ENCODE results near the gene ICAM3.
"Not testable (repeated sequence)": the region's sequence is repeated elsewhere in the genome, so short reads cannot be mapped to it uniquely, and the experiment has no call there.

Gene ICAM3

GRCh38 chr19:10363789-10364281, 24.4 kb upstream of the ICAM3 start:
- DNase-seq, result no peak
- Mint-ChIP-seq H3K4me1 (ENCODE audit: low read depth) (peaks cover 5% of the 10 kb centered on the region), H3K27me3 (no peaks in the 10 kb centered on the region), H3K27ac (no peak overlapping the region), H3K9me3 (no peaks in the 10 kb centered on the region), H3K4me3 (no peak overlapping the region), H3K36me3 (ENCODE audit: low read depth) (peaks cover 97% of the 10 kb centered on the region)

GRCh38 chr19:10362259-10362658, 22.8 kb upstream of the ICAM3 start:
- no peak for DNase-seq
- H3K4me1 Mint-ChIP-seq (ENCODE audit: low read depth), result peaks cover 5% of the 10 kb centered on the region
- H3K4me3 Mint-ChIP-seq, result no peak overlapping the region
- no peak overlapping the region for H3K27ac Mint-ChIP-seq
- H3K36me3 Mint-ChIP-seq (ENCODE audit: low read depth), result peaks cover 96% of the 10 kb centered on the region
- H3K27me3 Mint-ChIP-seq, result no peaks in the 10 kb centered on the region
- no peaks in the 10 kb centered on the region for H3K9me3 Mint-ChIP-seq

GRCh38 chr19:10361569-10362011, 22.2 kb upstream of the ICAM3 start:
- peaks cover 5% of the 10 kb centered on the region for H3K4me1 Mint-ChIP-seq (ENCODE audit: low read depth)
- no peaks in the 10 kb centered on the region for H3K27me3 Mint-ChIP-seq
- no peaks in the 10 kb centered on the region for H3K9me3 Mint-ChIP-seq
- no peak overlapping the region for H3K4me3 Mint-ChIP-seq
- no peak for DNase-seq
- no peak overlapping the region for H3K27ac Mint-ChIP-seq
- H3K36me3 Mint-ChIP-seq (ENCODE audit: low read depth), result peaks cover 92% of the 10 kb centered on the region

GRCh38 chr19:10356431-10356830, 17.0 kb upstream of the ICAM3 start:
- H3K27me3 Mint-ChIP-seq, result no peaks in the 10 kb centered on the region
- H3K4me3 Mint-ChIP-seq, result no peak overlapping the region
- H3K27ac Mint-ChIP-seq, result no peak overlapping the region
- no peaks in the 10 kb centered on the region for H3K4me1 Mint-ChIP-seq (ENCODE audit: low read depth)
- H3K36me3 Mint-ChIP-seq (ENCODE audit: low read depth), result peaks cover 88% of the 10 kb centered on the region
- no peak for DNase-seq
- no peaks in the 10 kb centered on the region for H3K9me3 Mint-ChIP-seq

- no peak overlapping the region for H3K27ac Mint-ChIP-seq
- H3K27me3 Mint-ChIP-seq, result no peaks in the 10 kb centered on the region
- H3K4me1 Mint-ChIP-seq (ENCODE audit: low read depth), result no peaks in the 10 kb centered on the region
- H3K9me3 Mint-ChIP-seq, result no peaks in the 10 kb centered on the region
- DNase-seq, result peak; percentile 70
- H3K4me3 Mint-ChIP-seq, result no peak overlapping the region
- peaks cover 81% of the 10 kb centered on the region for H3K36me3 Mint-ChIP-seq (ENCODE audit: low read depth)
Observed at GRCh38 chr19:10353793-10354391, 14.5 kb upstream of the ICAM3 start.

GRCh38 chr19:10352764-10353671, 13.6 kb upstream of the ICAM3 start:
- Mint-ChIP-seq H3K36me3 (ENCODE audit: low read depth) (peaks cover 78% of the 10 kb centered on the region), H3K4me3 (no peak overlapping the region), H3K9me3 (no peaks in the 10 kb centered on the region), H3K27ac (no peak overlapping the region), H3K27me3 (no peaks in the 10 kb centered on the region), H3K4me1 (ENCODE audit: low read depth) (no peaks in the 10 kb centered on the region)
- DNase-seq, result no peak

- H3K27ac Mint-ChIP-seq, result no peak overlapping the region
- H3K4me3 Mint-ChIP-seq, result no peak overlapping the region
- no peaks in the 10 kb centered on the region for H3K27me3 Mint-ChIP-seq
- H3K4me1 Mint-ChIP-seq (ENCODE audit: low read depth), result no peaks in the 10 kb centered on the region
- no peaks in the 10 kb centered on the region for H3K9me3 Mint-ChIP-seq
- no peak for DNase-seq
- H3K36me3 Mint-ChIP-seq (ENCODE audit: low read depth), result peaks cover 21% of the 10 kb centered on the region
Observed at GRCh38 chr19:10346509-10346908, 7.1 kb upstream of the ICAM3 start.

GRCh38 chr19:10344780-10345179, 5.4 kb upstream of the ICAM3 start:
- H3K4me3 Mint-ChIP-seq, result no peak overlapping the region
- H3K36me3 Mint-ChIP-seq (ENCODE audit: low read depth), result peaks cover 6% of the 10 kb centered on the region
- DNase-seq, result no peak
- no peak overlapping the region for H3K27ac Mint-ChIP-seq
- H3K27me3 Mint-ChIP-seq, result no peaks in the 10 kb centered on the region
- no peaks in the 10 kb centered on the region for H3K9me3 Mint-ChIP-seq
- H3K4me1 Mint-ChIP-seq (ENCODE audit: low read depth), result peaks cover 9% of the 10 kb centered on the region

GRCh38 chr19:10343495-10343894, 4.1 kb upstream of the ICAM3 start:
- no peaks in the 10 kb centered on the region for H3K9me3 Mint-ChIP-seq
- peaks cover 13% of the 10 kb centered on the region for H3K36me3 Mint-ChIP-seq (ENCODE audit: low read depth)
- H3K4me3 Mint-ChIP-seq, result no peak overlapping the region
- no peaks in the 10 kb centered on the region for H3K27me3 Mint-ChIP-seq
- H3K27ac Mint-ChIP-seq, result no peak overlapping the region
- peaks cover 21% of the 10 kb centered on the region for H3K4me1 Mint-ChIP-seq (ENCODE audit: low read depth)
- no peak for DNase-seq

GRCh38 chr19:10339977-10340376, 553 bp upstream of the ICAM3 start:
- peaks cover 32% of the 10 kb centered on the region for H3K4me1 Mint-ChIP-seq (ENCODE audit: low read depth)
- peak overlapping the region; percentile 95 for H3K27ac Mint-ChIP-seq
- H3K36me3 Mint-ChIP-seq (ENCODE audit: low read depth), result peaks cover 30% of the 10 kb centered on the region
- no peak for DNase-seq
- peak overlapping the region; percentile 94 for H3K4me3 Mint-ChIP-seq
- no peaks in the 10 kb centered on the region for H3K27me3 Mint-ChIP-seq
- H3K9me3 Mint-ChIP-seq, result no peaks in the 10 kb centered on the region

GRCh38 chr19:10338940-10339339, 484 bp downstream of the ICAM3 start:
- DNase-seq, result no peak
- H3K27ac Mint-ChIP-seq, result peak overlapping the region; percentile 95
- no peaks in the 10 kb centered on the region for H3K9me3 Mint-ChIP-seq
- peak overlapping the region; percentile 94 for H3K4me3 Mint-ChIP-seq
- no peaks in the 10 kb centered on the region for H3K27me3 Mint-ChIP-seq
- H3K4me1 Mint-ChIP-seq (ENCODE audit: low read depth), result peaks cover 39% of the 10 kb centered on the region
- H3K36me3 Mint-ChIP-seq (ENCODE audit: low read depth), result peaks cover 41% of the 10 kb centered on the region

GRCh38 chr19:10336725-10337124, 2.7 kb downstream of the ICAM3 start:
- not testable (repeated sequence) for DNase-seq, H3K27me3 Mint-ChIP-seq, H3K9me3 Mint-ChIP-seq, H3K4me3 Mint-ChIP-seq
- peak overlapping the region; percentile 55 for H3K27ac Mint-ChIP-seq
- H3K36me3 Mint-ChIP-seq (ENCODE audit: low read depth), result peaks cover 62% of the 10 kb centered on the region
- H3K4me1 Mint-ChIP-seq (ENCODE audit: low read depth), result peaks cover 55% of the 10 kb centered on the region

GRCh38 chr19:10335352-10335985, 4.0 kb downstream of the ICAM3 start:
- no peak for DNase-seq
- H3K4me3 Mint-ChIP-seq, result no peak overlapping the region
- no peaks in the 10 kb centered on the region for H3K27me3 Mint-ChIP-seq
- H3K9me3 Mint-ChIP-seq, result no peaks in the 10 kb centered on the region
- peak overlapping the region; percentile 47 for H3K27ac Mint-ChIP-seq
- peaks cover 70% of the 10 kb centered on the region for H3K36me3 Mint-ChIP-seq (ENCODE audit: low read depth)
- H3K4me1 Mint-ChIP-seq (ENCODE audit: low read depth), result peaks cover 52% of the 10 kb centered on the region

GRCh38 chr19:10334588-10335351, 4.7 kb downstream of the ICAM3 start:
- H3K27ac Mint-ChIP-seq, result peak overlapping the region; percentile 55
- peaks cover 53% of the 10 kb centered on the region for H3K4me1 Mint-ChIP-seq (ENCODE audit: low read depth)
- DNase-seq, result peak; percentile 66
- H3K36me3 Mint-ChIP-seq (ENCODE audit: low read depth), result peaks cover 77% of the 10 kb centered on the region
- H3K4me3 Mint-ChIP-seq, result peak overlapping the region; percentile 99
- no peaks in the 10 kb centered on the region for H3K9me3 Mint-ChIP-seq
- no peaks in the 10 kb centered on the region for H3K27me3 Mint-ChIP-seq
